OCI-LY7 (cell line): ENCODE measurements around the gene TSHZ2.

Source experiments
- EZH2phosphoT487 ChIP-seq: fragments of 200-600 bp; sonication (generic); IDR thresholded peaks from 2 replicates; pipeline ENCODE4 v1.6.1; 2018; ENCODE audit warnings: low read depth, borderline replicate concordance, mild to moderate bottlenecking, mixed run types, antibody characterized with exemption, low read length, moderate library complexity, mixed read lengths
- TF ChIP-seq, protein P1 (sequence below): fragments of 200-600 bp; sonication (generic); conservative IDR thresholded peaks from 2 replicates; pipeline ENCODE4 v1.5.1; 2014; ENCODE audit warnings: mild to moderate bottlenecking, antibody characterized with exemption, low read length, moderate library complexity, mixed read lengths

DNA sequence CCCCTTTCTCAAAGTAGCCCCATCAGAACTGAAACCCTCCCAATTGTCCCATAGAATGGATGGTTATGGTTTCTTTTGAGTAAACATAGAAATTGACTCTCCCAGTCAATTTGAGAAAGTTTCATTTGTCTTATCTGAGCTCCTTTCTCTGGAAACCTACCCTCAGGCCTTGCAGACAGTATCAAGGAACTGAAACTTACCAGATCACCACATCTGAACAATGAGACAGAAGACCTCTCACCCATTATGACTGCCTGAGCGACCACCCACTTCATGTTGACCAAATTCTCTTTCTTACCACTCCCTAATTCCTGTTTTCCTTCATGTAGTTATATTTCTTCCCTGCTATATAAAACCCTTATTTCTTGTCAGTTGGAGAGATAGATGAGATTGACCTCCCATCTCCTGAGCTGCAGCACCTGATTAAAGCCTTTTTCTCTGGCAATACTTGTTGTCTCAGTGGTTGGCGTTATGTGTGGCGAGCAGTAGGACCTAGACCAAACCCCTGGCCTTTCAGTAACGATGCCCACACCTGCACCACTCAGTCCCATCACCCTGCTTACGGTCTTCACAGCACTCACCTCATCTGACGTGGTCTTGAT is 482.6 kb downstream of the TSHZ2 start:
- TF ChIP-seq, protein P1, sequence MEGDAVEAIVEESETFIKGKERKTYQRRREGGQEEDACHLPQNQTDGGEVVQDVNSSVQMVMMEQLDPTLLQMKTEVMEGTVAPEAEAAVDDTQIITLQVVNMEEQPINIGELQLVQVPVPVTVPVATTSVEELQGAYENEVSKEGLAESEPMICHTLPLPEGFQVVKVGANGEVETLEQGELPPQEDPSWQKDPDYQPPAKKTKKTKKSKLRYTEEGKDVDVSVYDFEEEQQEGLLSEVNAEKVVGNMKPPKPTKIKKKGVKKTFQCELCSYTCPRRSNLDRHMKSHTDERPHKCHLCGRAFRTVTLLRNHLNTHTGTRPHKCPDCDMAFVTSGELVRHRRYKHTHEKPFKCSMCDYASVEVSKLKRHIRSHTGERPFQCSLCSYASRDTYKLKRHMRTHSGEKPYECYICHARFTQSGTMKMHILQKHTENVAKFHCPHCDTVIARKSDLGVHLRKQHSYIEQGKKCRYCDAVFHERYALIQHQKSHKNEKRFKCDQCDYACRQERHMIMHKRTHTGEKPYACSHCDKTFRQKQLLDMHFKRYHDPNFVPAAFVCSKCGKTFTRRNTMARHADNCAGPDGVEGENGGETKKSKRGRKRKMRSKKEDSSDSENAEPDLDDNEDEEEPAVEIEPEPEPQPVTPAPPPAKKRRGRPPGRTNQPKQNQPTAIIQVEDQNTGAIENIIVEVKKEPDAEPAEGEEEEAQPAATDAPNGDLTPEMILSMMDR, result no peak
- TF ChIP-seq EZH2phosphoT487, result no peak
